Activated gamma-delta T cell treated with Interleukin-2 at 50 U/mL for 16 hours (primary cell): Measurements from ENCODE around the gene ARL6IP5.

Experiments
- DNase-seq: peaks from one replicate; pipeline ENCODE4 v3.0.0-alpha.2; 2020

Gene ARL6IP5, protein sequence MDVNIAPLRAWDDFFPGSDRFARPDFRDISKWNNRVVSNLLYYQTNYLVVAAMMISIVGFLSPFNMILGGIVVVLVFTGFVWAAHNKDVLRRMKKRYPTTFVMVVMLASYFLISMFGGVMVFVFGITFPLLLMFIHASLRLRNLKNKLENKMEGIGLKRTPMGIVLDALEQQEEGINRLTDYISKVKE

DNA sequence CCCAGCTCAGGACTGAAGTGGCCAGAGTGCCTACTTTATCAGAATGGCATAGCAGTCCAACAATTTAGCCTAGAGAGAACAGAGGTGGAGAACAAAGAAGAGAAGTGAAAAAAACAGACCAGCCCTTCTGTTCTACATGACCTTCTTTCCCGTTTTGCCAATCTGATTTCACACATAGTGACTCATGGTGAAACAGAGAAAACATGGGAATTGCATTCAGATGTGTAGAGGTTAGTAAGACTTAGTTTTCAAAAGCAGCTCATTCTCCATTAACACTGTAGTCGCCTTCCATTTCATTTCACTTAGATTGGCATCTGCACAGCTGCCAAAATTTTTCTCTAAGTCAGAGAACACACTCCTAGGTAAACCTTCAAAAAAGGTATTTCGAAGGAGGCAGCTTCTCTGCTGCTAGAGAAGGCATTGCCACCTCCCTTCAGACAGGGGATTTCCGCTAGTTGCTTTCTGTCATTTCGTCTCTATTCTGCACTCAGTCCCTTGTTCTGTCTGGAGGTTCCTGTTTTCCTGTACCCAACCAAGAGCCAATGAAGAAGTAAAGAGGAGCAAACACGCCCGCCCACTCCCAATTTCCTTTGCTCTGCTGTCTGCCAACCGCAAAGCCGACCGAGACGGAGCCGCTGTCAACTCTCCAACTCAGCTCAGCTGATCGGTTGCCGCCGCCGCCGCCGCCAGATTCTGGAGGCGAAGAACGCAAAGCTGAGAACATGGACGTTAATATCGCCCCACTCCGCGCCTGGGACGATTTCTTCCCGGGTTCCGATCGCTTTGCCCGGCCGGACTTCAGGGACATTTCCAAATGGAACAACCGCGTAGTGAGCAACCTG lies at the start of gene ARL6IP5:
TSS of gene ARL6IP5 (plus strand) at position 612 of the 842 bp plus-strand sequence. CDS start at position 723, 111 bp downstream.
- peak; percentile 84 for DNase-seq

DNA sequence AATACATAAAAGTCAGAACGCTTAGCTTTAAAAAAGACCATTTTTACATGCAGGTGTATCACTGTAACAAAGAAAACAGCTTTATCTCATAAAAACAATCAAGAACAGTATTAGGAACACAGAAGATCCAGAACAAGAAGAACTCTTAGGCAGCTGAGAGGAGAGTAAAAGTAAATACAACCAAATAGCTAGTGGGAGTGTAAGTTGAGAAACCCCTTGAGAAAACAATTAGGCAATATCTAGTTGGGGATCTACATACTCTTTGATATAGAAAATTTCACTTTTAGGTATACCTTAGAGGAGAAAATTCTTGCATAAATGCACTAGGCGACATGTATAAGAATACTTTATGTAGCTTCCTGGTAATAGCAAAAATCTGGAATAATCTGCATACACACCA lies 40.1 kb upstream of the ARL6IP5 start:
- no peak for DNase-seq

DNA sequence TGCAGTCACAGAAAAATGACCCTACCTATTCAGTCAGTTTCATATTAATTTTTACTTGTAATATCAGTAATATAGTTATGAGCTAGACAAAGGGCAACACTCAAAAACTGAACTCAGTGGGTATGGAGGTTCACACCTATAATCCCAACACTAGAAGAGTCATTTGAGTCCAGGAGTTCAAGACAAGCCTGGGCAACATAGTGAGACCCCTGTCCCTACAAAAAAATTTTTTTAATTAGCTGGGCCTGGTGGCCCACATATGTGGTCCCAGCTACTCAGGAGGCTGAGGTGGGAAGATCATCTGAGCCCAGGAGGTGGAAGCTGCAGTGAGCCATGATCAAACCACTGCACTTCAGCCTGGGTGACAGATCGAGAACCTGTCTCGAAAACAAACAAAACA lies 35.7 kb upstream of the ARL6IP5 start:
- DNase-seq = no peak

DNA sequence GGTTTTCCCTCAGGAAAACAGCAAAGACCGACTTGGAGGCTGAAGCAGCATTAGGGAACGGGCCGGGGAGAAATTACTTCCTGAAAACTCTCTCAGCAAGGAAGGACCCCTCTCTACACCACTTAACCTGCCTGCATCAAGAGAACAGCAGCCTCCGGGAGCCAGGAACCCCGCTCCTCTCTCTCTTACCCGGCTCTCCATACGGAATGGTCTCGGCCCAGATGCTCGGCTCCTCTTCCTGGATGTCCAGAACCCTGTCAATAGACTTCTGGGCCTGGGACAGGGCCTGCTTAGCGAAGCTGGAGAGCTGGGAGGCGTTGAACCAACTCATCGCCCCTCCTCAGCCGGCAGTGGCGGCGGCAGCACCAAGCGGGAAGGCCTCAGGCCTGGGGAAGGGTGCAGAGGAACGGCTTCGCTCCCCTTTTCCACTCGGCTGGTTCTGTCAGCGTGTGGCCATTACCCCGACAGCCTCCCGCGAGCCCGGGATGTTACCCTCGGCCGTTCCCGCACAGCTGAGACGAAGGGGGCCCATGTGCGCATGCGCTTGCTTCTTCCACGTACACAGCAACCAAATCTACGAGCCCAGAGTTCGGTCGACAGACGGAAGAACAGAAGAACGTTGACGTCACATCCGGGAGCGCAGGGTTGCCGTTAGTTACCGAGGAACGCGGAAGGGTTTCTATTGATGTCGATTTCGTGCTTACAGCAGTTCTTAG lies 32.8 kb upstream of the ARL6IP5 start, which contains the start of gene TMF1:
TSS of gene TMF1 (minus strand) at position 578 of the 716 bp plus-strand sequence. CDS start at position 331, 247 bp downstream.
- DNase-seq = peak; percentile 98

DNA sequence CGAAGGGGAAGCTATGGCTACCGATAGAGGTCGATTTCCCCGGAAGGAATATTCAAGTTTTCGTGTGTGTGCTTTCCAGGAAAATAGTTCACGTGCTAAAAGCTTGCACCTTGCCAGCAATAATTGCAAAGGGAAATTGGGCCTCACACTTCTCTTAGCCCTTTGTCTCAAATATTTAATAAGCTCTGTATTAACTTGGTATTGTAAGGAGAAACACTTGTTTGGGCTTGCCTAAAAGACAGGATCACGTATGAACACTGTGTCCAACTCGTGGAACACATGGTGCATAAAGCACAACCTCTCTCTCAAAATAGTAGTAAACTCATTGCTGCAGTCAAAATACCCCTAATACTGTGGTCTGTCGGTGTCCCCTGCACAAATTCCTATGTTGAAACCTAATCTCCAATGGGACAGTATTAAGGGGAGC lies 32.3 kb upstream of the ARL6IP5 start:
- DNase-seq = no peak

DNA sequence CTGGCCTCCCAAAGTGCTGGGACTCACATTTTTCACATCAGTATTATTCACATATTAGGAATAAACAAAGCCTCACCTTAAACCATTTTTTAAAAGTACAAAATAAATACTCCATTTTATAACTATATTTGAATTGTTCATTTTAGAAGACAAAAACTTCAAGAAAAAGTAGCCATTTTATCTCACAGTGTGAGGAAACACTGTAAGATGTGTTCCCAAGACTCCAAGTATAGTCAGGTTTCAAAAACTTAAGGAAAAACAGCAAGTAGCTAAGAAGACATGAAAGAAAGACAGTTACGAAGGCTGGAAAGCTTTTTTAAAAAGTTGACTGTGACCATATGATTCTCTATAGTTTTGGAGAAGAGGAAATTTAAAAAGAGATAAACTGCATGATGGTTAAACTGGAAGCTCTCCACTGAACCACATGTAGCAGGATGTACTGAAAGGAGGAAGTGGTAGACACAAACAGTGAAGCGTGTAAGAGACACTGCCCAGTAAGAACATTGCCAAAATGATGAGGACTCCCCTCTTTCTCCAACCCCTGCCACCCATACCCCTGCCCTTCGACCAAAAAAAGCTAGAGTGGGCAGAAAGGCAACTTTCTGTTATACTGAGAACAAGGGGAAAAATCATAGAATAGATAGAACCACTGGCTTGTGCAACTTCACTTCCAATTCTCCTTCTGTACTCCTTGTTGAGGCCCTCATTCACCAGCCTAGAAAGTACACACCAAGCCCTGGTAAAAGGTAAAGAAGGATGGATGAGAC lies 26.4 kb upstream of the ARL6IP5 start:
- DNase-seq = no peak

DNA sequence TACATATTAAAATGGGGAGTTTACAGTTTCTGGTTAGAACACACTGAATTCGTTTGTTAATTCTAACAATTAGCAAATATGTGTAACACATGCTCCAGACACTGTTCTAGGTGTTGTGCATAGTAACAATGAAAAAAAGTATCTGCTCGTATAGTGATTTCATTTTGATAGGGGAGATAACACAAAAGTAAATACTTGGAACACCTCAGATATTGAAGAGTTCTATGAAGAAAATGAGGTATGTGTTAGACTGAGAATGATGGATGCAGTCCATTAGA lies 25.9 kb upstream of the ARL6IP5 start:
- no peak for DNase-seq

DNA sequence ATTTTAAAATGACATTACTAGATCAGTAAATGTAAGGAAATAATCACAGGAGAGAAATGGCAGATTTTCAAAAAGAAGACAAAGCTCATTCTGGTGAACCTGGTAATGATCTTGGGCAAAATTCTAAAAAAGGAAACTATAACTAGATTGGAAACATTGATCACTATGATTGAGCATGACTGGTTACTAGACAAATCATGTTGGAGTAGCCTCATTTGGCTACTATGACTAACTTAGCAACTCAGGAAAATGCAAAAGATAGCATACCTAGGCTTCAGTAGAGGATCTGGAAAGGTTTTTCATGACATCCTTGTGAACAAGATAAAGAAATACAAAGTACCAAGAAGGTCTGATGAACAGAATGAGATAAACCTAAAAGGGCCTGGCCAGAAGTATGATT lies 25.0 kb upstream of the ARL6IP5 start:
- no peak for DNase-seq

DNA sequence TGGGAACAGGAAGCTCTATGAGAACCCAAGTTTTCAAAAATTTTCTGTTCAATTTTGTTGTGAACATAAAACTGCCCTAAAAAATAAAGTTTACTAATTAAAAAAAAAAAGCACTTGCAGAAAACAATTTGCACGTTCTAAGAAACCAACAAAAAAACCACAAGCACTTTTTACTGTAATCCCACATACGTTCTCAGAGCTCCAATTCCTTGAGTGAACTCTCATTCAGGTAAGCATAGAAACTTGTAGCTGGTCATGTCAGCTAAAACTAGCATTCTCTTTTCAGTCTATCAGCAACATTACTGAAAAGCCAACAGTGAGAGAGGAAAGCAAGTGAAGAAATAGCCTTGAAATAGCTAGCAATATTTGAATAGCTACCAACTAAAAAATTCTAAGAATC lies 21.1 kb upstream of the ARL6IP5 start:
- DNase-seq = no peak

DNA sequence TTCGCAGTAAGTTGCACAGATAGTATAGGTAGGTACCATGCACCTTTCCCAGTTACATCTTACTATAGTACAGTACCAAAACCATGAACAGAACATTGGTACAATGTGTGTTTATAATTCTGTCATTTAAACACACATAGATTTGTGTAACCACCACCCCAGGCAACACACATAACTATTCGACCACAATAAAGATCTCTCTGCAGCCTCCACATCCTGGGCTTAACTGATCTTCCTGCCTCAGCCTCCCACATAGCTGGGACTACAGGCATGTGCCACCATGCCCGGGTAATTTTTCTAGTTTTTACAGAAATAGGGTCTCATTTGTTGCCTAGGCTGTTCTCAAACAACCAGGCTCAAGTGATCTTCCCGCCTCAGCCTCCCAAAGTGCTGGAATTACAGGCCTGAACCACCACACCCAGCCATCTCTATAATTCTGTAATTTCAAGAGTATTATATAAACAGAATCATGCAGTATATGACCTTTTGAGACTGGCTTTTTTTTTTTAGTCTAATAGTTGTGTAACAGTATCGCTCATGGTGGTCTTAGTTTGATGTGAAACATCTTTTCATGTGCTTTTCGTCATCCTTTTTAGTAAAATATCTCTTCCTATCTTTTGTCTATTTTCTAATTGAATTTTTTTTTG lies 19.3 kb upstream of the ARL6IP5 start:
- no peak for DNase-seq

DNA sequence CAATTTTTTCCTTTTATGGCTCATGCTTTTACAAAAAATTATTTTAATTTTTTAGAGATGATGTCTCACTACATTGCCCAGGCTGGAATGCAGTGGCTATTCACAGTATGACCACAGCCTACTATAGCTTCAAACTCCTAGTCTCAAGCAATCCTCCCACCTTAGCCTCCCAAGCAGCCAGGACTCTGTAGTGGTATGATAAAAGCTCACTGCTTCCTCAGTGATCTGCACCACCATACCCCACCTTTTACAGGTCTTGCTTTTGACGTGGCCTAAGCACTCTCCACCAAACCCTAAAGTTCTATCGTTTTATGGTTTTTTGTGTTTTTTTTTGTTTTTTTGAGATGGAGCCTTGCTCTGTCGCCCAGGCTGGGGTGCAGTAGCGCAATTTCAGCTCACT lies 18.6 kb upstream of the ARL6IP5 start:
- no peak for DNase-seq

DNA sequence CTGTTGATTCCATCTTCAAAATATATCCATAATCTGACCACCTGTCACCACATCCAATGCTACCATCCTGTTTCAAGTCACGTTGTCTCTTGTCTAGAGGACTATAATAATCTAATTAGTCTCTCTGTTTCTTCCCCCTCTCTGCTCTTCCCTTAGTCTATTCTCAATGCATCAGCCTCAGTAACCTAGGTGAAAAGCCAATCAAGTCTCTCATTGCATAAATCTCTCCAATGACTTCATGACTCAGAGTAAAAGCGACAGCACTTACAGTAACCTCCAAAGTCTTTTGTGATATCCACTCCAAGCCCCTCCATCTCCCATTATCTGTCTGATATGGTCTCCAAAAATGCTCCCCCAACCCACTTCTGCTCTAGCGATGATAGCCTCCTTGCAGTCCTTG lies 11.8 kb upstream of the ARL6IP5 start:
- DNase-seq = no peak

DNA sequence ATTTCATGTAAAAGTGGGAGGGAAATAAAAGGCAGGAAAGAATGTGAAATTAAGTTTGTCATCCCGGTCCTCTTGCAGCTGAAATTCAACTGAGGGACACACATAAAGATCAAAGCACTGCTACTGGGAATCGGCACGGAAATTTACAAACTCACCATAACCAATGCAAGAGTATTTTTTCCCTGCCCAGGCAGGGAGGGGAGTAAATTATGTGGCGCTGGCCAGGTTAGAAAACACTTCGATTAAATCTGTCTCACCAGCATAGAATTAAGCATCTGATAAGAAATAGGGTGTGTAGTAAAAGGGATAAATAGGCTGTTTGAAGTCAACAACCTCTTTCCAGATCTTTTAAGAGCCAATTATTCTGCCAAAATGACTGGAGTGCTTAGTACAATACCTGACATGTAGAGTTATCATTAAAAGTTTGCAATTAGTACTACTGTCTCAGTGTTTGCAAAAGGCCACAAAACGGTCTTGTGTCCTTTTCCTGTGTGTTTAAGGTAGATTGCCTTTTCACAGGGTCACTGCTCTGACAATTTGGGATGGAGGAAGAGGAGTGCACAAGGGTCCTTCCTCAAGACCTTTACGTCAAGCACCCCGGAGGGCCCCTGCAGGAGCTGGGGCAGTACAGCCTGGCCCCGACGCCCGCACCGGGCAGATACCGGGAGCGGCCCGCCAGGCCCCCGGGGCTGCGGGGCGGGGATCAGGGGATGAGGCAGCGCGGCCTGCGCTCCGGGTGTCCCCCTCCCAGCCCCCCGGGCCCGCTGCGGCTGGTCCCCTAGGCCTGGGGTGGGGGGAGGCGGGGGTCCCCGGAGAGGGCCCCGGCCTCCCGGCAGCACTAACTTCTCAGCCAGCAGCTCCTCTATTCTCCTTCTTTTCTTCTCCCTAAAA lies 5.2 kb upstream of the ARL6IP5 start:
- no peak for DNase-seq

DNA sequence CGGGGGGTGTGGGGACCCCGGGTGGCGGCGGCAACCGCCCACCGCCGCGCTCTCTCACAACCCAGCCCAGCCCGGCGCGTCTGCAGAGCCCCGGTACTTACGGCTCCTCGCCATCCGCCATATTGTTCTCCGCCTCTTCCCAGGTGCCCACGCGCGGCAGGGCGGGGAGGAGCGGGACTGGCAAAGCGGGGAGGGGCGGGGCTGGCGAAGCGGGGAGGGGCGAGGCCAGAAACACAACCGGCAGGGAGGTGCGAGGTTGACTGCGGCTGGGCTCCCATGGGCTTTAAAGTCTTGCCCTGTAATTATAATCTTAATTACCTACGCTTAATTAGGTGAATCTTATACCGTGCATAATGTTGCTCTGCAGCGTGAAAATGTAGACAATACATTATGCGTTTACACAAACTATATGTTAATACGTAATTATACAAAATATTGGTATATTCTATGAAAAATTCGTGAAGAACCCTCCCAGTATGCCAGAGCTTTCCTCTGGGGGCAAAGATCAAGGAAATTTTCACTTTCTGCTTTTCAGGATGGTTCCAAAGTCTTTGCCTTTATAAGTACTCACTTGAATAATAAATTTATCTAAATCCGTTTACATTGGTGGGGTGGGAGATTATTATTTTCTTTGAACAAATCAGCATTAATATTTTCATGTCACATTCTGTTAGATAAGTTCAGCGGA lies 4.4 kb upstream of the ARL6IP5 start, which contains the start of gene UBA3:
TSS of gene UBA3 (minus strand) at position 133 of the 688 bp plus-strand sequence. CDS start at position 121, 12 bp downstream.
- DNase-seq = peak; percentile 90

DNA sequence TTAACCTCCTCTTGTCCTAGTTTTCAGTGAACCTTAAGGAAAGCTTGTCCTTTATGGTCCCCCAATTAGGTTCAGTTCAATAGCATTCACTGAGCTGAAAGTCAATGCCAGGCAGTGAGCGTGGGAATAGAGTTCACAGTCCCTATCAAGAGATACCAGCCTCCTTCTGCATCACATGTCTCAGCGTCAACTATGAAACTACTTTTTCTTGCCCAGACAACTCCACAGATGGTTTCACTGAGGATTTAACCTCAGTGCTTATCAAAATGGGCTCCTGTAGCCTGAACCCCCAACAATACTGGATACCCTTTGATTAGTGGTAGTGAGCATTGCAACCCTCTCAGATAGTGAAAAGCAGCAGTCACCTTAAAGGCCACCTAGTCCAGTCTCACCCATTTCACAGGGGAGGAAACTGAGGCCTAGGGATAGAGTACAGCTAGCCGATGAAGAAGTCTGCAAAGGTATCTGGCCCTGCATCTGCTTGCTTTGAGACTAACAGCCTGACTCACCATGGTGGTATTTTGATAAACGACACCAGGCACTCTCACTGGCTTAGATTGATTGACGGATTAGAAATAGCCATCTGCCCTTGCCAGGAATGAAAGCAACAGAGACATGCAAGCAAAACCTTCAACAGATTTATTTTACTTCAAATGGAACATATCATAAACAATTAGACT lies 3.0 kb upstream of the ARL6IP5 start:
- DNase-seq = no peak

DNA sequence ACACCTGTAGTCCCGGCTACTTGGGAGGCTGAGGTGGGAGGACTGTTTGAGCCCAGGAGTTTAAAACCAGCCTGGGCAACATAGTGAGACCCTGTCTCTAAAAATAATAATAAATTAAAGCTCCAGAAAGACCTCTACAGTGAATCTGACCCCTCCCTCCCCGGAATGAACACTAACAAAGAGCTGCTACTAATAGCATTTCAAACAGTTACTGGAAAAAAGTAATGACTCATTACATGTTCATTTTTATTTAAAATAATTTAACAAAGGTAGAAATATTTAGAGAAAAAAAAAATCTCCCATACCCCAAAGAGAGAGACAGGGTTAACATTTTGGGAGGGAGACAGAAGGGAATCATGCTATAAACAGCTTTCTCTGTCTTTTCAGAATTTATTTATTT lies 2.4 kb upstream of the ARL6IP5 start:
- DNase-seq = no peak

DNA sequence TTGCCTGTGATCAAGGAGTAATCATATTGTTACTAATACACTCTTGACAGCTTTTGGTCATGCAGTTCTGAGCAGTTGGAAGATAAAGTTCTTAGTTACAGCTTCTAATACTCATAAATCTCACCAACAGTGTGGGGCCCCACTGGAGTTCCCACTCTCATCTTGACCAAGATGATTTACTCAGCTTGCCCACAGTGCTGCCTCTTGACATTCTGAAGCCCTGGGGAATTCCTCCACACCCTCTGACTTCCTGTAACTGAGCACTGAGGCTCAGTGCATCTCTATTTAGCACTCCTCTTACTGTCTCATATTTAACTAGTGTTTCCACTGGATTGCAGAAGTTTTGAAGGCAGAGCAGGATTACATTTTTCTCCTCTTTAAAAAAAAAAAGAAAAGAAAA lies 1.9 kb upstream of the ARL6IP5 start:
- DNase-seq = peak; percentile 46

DNA sequence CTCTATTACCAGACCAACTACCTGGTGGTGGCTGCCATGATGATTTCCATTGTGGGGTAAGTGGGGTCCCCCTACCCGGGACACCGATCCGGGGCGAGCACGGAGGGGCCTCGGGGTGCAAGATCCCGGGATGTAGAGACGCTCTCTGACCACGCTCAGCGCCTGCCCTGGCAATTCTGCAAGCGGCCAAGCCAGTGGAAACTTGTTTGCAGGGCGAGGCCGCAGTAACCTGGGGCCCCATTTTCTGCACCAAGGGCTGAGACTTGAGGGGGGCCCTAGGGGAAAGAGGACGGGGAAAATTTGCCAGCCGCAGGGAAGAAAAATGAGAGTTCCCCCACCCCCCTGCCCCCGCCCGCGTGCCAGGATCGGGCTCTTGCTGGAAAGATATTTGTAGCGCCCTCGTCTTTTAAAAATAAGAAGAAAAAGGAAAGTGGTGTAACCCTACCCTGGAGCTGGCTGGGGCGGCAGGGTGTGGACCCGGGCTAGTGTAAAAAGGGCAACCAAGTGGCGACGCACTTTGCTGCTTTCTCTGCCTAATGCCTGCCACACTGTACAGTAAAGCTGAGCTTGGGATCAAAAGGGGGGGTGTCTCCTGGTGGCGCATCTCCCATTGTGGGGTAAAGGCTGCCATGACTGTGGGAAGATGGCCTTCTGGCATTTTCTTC lies 563 bp downstream of the ARL6IP5 start:
- no peak for DNase-seq
